RWPE2 (cell line): ENCODE data around the gene MDM4.

Source experiments
- ATAC-seq: fragments of 200-7000 bp; cut with Tn5 transposase; 3 replicates; pipeline ENCODE4 v1.9.1; 2021; ENCODE audit warnings: low read depth
- DNase-seq: peaks from one replicate; pipeline ENCODE4 v3.0.0-alpha.2; 2020; ENCODE audit warnings: low spot score
- H3K27ac ChIP-seq: fragments of 450-650 bp; 2 replicates; pipeline ENCODE4 v1.5.1; 2017; ENCODE audit warnings: mild to moderate bottlenecking; ENCODE audit not compliant: poor library complexity, severe bottlenecking
- H3K27me3 ChIP-seq: fragments of 250-450 bp; sonication (Bioruptor Pico); 2 replicates; pipeline ENCODE4 v1.5.1; 2021; ENCODE audit warnings: mild to moderate bottlenecking, moderate library complexity; ENCODE audit not compliant: insufficient read depth, poor library complexity, severe bottlenecking
- H3K36me3 ChIP-seq: fragments of 250-450 bp; sonication (Bioruptor Pico); 2 replicates; pipeline ENCODE4 v1.5.1; 2020; ENCODE audit warnings: low read depth, mild to moderate bottlenecking, moderate library complexity
- H3K4me1 ChIP-seq: fragments of 250-450 bp; sonication (Bioruptor Pico); 2 replicates; pipeline ENCODE4 v1.5.1; 2021; ENCODE audit warnings: mild to moderate bottlenecking, moderate library complexity; ENCODE audit not compliant: insufficient read depth, poor library complexity, severe bottlenecking
- H3K4me3 ChIP-seq: fragments of 250-450 bp; sonication (Bioruptor Pico); 2 replicates; pipeline ENCODE4 v1.5.1; 2021; ENCODE audit warnings: mild to moderate bottlenecking, moderate library complexity; ENCODE audit not compliant: severe bottlenecking
- H3K9me3 ChIP-seq: fragments of 250-450 bp; sonication (Bioruptor Pico); 2 replicates; pipeline ENCODE4 v1.5.1; 2021; ENCODE audit warnings: mild to moderate bottlenecking, moderate library complexity; ENCODE audit not compliant: severe bottlenecking
- TF ChIP-seq, protein P1 (sequence below): fragments of 450-650 bp; IDR thresholded peaks from one replicate; pipeline ENCODE4 v1.5.1; 2017; ENCODE audit warnings: mild to moderate bottlenecking, moderate library complexity; ENCODE audit not compliant: poor library complexity, severe bottlenecking

MDM4 gene

DNA sequence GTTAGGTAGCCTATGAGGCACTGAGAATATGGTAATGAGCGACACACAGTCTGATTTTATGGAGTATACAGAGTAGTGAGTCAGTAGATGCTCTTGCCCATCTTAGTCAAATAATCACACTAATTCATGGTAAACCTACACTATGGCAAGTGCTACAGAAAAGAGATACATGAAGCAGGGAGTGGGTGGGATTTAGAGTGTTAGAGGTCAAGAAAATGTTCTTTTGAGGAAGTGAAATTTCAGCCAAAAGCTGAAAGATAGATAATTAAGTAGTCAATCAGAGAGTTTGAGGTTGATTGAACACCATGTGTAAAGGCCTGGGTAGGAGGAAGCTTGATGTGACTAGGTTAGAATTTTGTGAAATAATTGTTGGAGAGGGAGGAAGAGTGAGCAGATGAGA is 14.7 kb downstream of the MDM4 start:
- H3K4me3 ChIP-seq: no peak overlapping the region
- no peaks in the 10 kb centered on the region for H3K9me3 ChIP-seq
- H3K27me3 ChIP-seq: no peaks in the 10 kb centered on the region
- ATAC-seq (no peak), DNase-seq (no peak)
- no peaks in the 10 kb centered on the region for H3K4me1 ChIP-seq
- no peak overlapping the region for H3K27ac ChIP-seq
- H3K36me3 ChIP-seq: peaks cover 86% of the 10 kb centered on the region
- TF ChIP-seq, protein P1, sequence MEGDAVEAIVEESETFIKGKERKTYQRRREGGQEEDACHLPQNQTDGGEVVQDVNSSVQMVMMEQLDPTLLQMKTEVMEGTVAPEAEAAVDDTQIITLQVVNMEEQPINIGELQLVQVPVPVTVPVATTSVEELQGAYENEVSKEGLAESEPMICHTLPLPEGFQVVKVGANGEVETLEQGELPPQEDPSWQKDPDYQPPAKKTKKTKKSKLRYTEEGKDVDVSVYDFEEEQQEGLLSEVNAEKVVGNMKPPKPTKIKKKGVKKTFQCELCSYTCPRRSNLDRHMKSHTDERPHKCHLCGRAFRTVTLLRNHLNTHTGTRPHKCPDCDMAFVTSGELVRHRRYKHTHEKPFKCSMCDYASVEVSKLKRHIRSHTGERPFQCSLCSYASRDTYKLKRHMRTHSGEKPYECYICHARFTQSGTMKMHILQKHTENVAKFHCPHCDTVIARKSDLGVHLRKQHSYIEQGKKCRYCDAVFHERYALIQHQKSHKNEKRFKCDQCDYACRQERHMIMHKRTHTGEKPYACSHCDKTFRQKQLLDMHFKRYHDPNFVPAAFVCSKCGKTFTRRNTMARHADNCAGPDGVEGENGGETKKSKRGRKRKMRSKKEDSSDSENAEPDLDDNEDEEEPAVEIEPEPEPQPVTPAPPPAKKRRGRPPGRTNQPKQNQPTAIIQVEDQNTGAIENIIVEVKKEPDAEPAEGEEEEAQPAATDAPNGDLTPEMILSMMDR: no peak

DNA sequence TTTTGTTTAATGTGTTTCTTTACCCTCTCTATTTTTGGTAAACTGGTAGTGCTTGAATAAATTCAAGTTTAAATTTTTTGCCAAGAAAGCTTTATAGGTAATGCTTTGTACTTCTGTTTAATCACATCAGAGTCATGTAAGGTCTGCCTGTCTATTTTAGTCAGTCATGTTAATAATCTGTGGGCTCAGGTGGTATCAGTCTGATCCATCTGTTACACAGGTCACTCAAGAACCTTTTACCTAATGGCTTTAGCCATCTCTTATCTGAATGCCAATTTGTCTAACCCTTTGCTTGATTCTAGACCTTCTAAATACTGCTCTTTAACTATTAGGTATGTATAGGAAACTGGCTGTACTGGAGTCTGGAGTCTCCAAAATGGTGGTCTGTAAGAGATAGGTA is 16.6 kb downstream of the MDM4 start:
- DNase-seq (no peak), ATAC-seq (no peak)
- Histone ChIP-seq H3K4me1 (no peaks in the 10 kb centered on the region), H3K36me3 (peaks cover 87% of the 10 kb centered on the region), H3K9me3 (no peaks in the 10 kb centered on the region), H3K4me3 (no peak overlapping the region), H3K27me3 (no peaks in the 10 kb centered on the region), H3K27ac (no peak overlapping the region)
- TF ChIP-seq, protein P1: no peak

DNA sequence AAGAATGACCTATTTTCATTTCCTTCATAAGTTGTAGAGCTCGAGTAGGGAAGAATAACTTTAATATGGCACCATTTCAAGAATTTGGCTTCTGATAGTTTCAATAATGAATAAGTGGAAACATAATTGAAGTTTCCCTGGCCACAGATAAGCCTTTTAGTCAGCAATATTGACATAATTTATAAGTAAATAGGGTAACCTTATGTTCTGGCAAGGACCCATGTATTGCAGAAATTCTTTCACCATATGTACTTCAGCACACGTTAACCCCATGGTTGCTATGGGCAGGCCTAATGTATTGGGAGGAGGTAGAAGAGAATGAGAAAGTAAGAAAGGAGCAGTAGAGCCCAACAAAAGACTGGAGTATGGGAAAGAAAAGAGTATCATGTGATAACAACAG is 25.4 kb downstream of the MDM4 start:
- no peak overlapping the region for H3K27ac ChIP-seq
- peaks cover 99% of the 10 kb centered on the region for H3K36me3 ChIP-seq
- H3K9me3 ChIP-seq: no peaks in the 10 kb centered on the region
- H3K27me3 ChIP-seq: no peaks in the 10 kb centered on the region
- ATAC-seq (no peak), DNase-seq (no peak)
- H3K4me1 ChIP-seq: no peaks in the 10 kb centered on the region
- TF ChIP-seq, protein P1: no peak
- no peak overlapping the region for H3K4me3 ChIP-seq

DNA sequence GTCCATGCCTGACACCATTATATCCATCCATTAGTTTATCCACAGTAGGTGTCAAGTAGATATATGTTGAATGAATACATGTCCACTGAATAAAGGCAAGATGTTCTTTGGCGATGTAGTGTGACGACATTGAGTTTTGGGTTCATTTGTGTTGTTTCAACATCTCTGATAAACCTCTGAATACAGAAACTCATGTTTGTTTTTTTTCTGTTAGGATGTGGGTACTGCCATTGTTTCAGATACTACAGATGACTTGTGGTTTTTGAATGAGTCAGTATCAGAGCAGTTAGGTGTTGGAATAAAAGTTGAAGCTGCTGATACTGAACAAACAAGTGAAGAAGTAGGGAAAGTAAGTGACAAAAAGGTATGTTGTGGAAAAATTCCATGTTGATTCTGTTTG is 28.1 kb downstream of the MDM4 start:
- Histone ChIP-seq H3K27me3 (no peaks in the 10 kb centered on the region), H3K27ac (no peak overlapping the region), H3K4me1 (no peaks in the 10 kb centered on the region), H3K9me3 (no peaks in the 10 kb centered on the region), H3K36me3 (peaks cover 99% of the 10 kb centered on the region), H3K4me3 (no peak overlapping the region)
- ATAC-seq (peak; percentile 83; the same call in 2 of the 3 replicates), DNase-seq (no peak)
- TF ChIP-seq, protein P1: no peak

DNA sequence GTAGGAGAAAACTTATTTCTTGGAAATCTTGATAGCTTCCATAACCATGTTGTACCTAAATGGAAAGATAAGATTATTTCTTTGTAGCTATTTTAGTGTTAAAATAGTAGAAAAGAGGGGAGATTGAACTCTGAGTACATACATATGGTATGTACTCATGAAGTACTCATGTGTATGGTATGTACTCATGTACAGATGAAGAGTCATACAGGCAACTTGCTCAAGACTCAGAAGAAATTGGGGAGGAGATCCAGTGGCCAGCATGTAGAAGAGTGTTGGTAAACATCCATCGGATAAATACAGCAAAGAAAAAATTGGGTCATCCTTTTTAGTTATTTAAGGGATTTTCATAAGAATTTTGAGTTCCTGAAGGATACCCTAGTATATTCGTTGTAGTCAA is 29.0 kb downstream of the MDM4 start:
- no peaks in the 10 kb centered on the region for H3K27me3 ChIP-seq
- DNase-seq: no peak
- peaks cover 99% of the 10 kb centered on the region for H3K36me3 ChIP-seq
- no peak overlapping the region for H3K27ac ChIP-seq
- H3K4me3 ChIP-seq: no peak overlapping the region
- H3K4me1 ChIP-seq: no peaks in the 10 kb centered on the region
- H3K9me3 ChIP-seq: no peaks in the 10 kb centered on the region
- TF ChIP-seq, protein P1: no peak
- peak; percentile 58; the same call in 2 of the 3 replicates for ATAC-seq
